WTC11 (cell line): ENCODE measurements around the gene DDO. TPM values are rescaled to one million over a fixed set of nuclear protein-coding genes. Genes with fewer than 3 reads are reported as not detected.

ENCODE experiments used
- ATAC-seq: fragments of 200-7000 bp; cut with Tn5 transposase; 2 replicates; pipeline ENCODE4 v1.10.0; 2021; ENCODE audit warnings: mild to moderate bottlenecking, moderate library complexity
- CTCF ChIA-PET: fragments of 300-600 bp; sonication (Branson Sonifier 250); formaldehyde crosslinking; loops from one replicate; lab custom pipeline; 2021; ENCODE audit warnings: antibody characterized with exemption; lab: Charles Lee
- POLR2A ChIA-PET: fragments of 350-600 bp; sonication (Branson Sonifier 250); formaldehyde crosslinking; loops from one replicate; lab custom pipeline; 2021; ENCODE audit warnings: antibody characterized with exemption; lab: Charles Lee
- DNase-seq: peaks from one replicate; pipeline ENCODE4 v3.0.0; 2021; ENCODE audit warnings: low spot score
- H3K27ac Mint-ChIP-seq: 2 replicates; pipeline ENCODE4 v1.8.0; 2021; ENCODE audit warnings: mixed read lengths
- H3K27me3 Mint-ChIP-seq: 2 replicates; pipeline ENCODE4 v1.8.0; 2021; ENCODE audit warnings: low read depth, mild to moderate bottlenecking, moderate library complexity, mixed read lengths
- H3K36me3 Mint-ChIP-seq: 2 replicates; pipeline ENCODE4 v1.8.0; 2021; ENCODE audit warnings: mixed read lengths
- H3K4me1 Mint-ChIP-seq: 2 replicates; pipeline ENCODE4 v1.8.0; 2022; ENCODE audit warnings: mixed read lengths
- H3K4me3 Mint-ChIP-seq: 2 replicates; pipeline ENCODE4 v1.8.0; 2021; ENCODE audit warnings: mild to moderate bottlenecking, moderate library complexity, mixed read lengths
- H3K9me3 Mint-ChIP-seq: 2 replicates; pipeline ENCODE4 v1.8.0; 2021; ENCODE audit warnings: mixed read lengths
- AFF4 ChIP-seq: sonication (generic); formaldehyde crosslinking; IDR thresholded peaks from 2 replicates; pipeline ENCODE4 v1.8.1; 2023; ENCODE audit warnings: mild to moderate bottlenecking, missing genetic modification reagents, borderline replicate concordance
- AR ChIP-seq: fragments of 250-450 bp; sonication (Bioruptor Pico); IDR thresholded peaks from 2 replicates; pipeline ENCODE4 v1.9.0; 2021; ENCODE audit warnings: mild to moderate bottlenecking
- ARID4B ChIP-seq: sonication (generic); formaldehyde crosslinking; IDR thresholded peaks from 2 replicates; pipeline ENCODE4 v1.8.0; 2023; ENCODE audit warnings: missing genetic modification reagents, mild to moderate bottlenecking, borderline replicate concordance
- ATF2 ChIP-seq: sonication (generic); formaldehyde crosslinking; IDR thresholded peaks from 2 replicates; pipeline ENCODE4 v1.8.1; 2022; ENCODE audit warnings: low read depth, missing genetic modification reagents, borderline replicate concordance
- CBFB ChIP-seq: sonication (generic); formaldehyde crosslinking; IDR thresholded peaks from 2 replicates; pipeline ENCODE4 v1.8.1; 2022; ENCODE audit warnings: mild to moderate bottlenecking, low read depth, missing genetic modification reagents
- CREM ChIP-seq: sonication (generic); formaldehyde crosslinking; IDR thresholded peaks from 2 replicates; pipeline ENCODE4 v1.8.1; 2022; ENCODE audit warnings: mild to moderate bottlenecking, missing genetic modification reagents, moderate library complexity
- ELF4 ChIP-seq: sonication (generic); formaldehyde crosslinking; IDR thresholded peaks from 2 replicates; pipeline ENCODE4 v1.8.1; 2022; ENCODE audit warnings: low read depth, mild to moderate bottlenecking, moderate library complexity, missing genetic modification reagents
- GABPB1 ChIP-seq: sonication (generic); formaldehyde crosslinking; IDR thresholded peaks from 2 replicates; pipeline ENCODE4 v1.8.1; 2023; ENCODE audit warnings: mild to moderate bottlenecking, missing genetic modification reagents
- GTF2I ChIP-seq: fragments of 250-450 bp; sonication (Bioruptor Pico); conservative IDR thresholded peaks from 2 replicates; pipeline ENCODE4 v1.4.0; 2021; ENCODE audit warnings: mild to moderate bottlenecking
- MYBL2 ChIP-seq: sonication (generic); formaldehyde crosslinking; IDR thresholded peaks from 2 replicates; pipeline ENCODE4 v1.8.1; 2023; ENCODE audit warnings: mild to moderate bottlenecking, moderate library complexity, missing genetic modification reagents
- NFYB ChIP-seq: sonication (generic); formaldehyde crosslinking; conservative IDR thresholded peaks from 2 replicates; pipeline ENCODE4 v1.8.0; 2022; ENCODE audit warnings: low read depth, missing genetic modification reagents
- RELA ChIP-seq: sonication (generic); formaldehyde crosslinking; IDR thresholded peaks from 2 replicates; pipeline ENCODE4 v1.8.1; 2022; ENCODE audit warnings: missing genetic modification reagents, mild to moderate bottlenecking, borderline replicate concordance
- RORB ChIP-seq: fragments of 250-450 bp; sonication (Bioruptor Pico); IDR thresholded peaks from 2 replicates; pipeline ENCODE4 v1.9.0; 2021; ENCODE audit warnings: mild to moderate bottlenecking
- ZBTB21 ChIP-seq: sonication (generic); formaldehyde crosslinking; IDR thresholded peaks from 2 replicates; pipeline ENCODE4 v1.8.1; 2023; ENCODE audit warnings: mild to moderate bottlenecking, missing genetic modification reagents, borderline replicate concordance
- ZNF121 ChIP-seq: sonication (generic); formaldehyde crosslinking; IDR thresholded peaks from 2 replicates; pipeline ENCODE4 v1.8.0; 2023; ENCODE audit warnings: missing genetic modification reagents
- ZNF219 ChIP-seq: sonication (generic); formaldehyde crosslinking; IDR thresholded peaks from 2 replicates; pipeline ENCODE4 v1.8.0; 2023; ENCODE audit warnings: missing genetic modification reagents, mild to moderate bottlenecking, borderline replicate concordance
- ZNF263 ChIP-seq: sonication (generic); formaldehyde crosslinking; IDR thresholded peaks from 2 replicates; pipeline ENCODE4 v1.8.1; 2022; ENCODE audit warnings: low read depth, mild to moderate bottlenecking, moderate library complexity, missing genetic modification reagents
- total RNA-seq: library from RNA; stranded (reverse); gene quantifications from 3 replicates; pipeline ENCODE4 v1.2.3, GENCODE V29; 2021

Gene DDO
- total RNA-seq, 1 experiment from 2014 or later = not detected

GRCh38 chr6:110430741-110431140 is 15.4 kb upstream of the DDO start (continued):
- TF ChIP-seq ATF2 (CRISPR knock-in tag) (no peak), MYBL2 (CRISPR knock-in tag) (no peak), ZNF263 (CRISPR knock-in tag) (no peak), ELF4 (CRISPR knock-in tag) (no peak), ZNF121 (no peak), NFYB (no peak), AR (CRISPR knock-in tag) (no peak), GTF2I (CRISPR knock-in tag) (no peak), ARID4B (CRISPR knock-in tag) (no peak)

- no peak for TF ChIP-seq ZNF219 (CRISPR knock-in tag)
- no peak for TF ChIP-seq CREM (CRISPR knock-in tag)
- no peak for TF ChIP-seq RELA
- TF ChIP-seq AFF4 (CRISPR knock-in tag) = no peak
- TF ChIP-seq ZNF121 = no peak
- TF ChIP-seq RORB = no peak
- TF ChIP-seq GABPB1 (CRISPR knock-in tag) = no peak
- TF ChIP-seq ZBTB21 (CRISPR knock-in tag) = no peak
- no peak for TF ChIP-seq CBFB (CRISPR knock-in tag)
- DNase-seq = peak; percentile 12
- POLR2A ChIA-PET = no interaction called here
These were observed 14.9 kb upstream of the DDO start for GRCh38 chr6:110430236-110430635.

More at GRCh38 chr6:110430236-110430635, 14.9 kb upstream of the DDO start:
- Mint-ChIP-seq H3K4me1 (peaks cover 18% of the 10 kb centered on the region), H3K27me3 (no peaks in the 10 kb centered on the region; the same call in 1 of the 2 replicates), H3K9me3 (peaks cover 4% of the 10 kb centered on the region), H3K4me3 (no peak overlapping the region), H3K27ac (no peak overlapping the region), H3K36me3 (no peaks in the 10 kb centered on the region; the same call in 1 of the 2 replicates)
- CTCF ChIA-PET = interaction anchor here (0.6 to 1.1 kb wide), 2 partner anchors 27 to 29 kb away, joined by 3 read pairs; no protein-coding TSS in a partner anchor
- ATAC-seq = peak; percentile 91
